HG03280 (cell line): ENCODE measurements around the gene ADAMTS7.
"Not testable (repeated sequence)": the region's sequence is repeated elsewhere in the genome, so short reads cannot be mapped to it uniquely, and the experiment has no call there.

Source experiments
- ATAC-seq: cut with Tn5 transposase; IDR thresholded peaks from one replicate; pipeline ENCODE4 v1.9.1; 2021; ENCODE audit warnings: mild to moderate bottlenecking, moderate library complexity; ENCODE audit not compliant: unreplicated experiment

The ADAMTS7 gene

DNA sequence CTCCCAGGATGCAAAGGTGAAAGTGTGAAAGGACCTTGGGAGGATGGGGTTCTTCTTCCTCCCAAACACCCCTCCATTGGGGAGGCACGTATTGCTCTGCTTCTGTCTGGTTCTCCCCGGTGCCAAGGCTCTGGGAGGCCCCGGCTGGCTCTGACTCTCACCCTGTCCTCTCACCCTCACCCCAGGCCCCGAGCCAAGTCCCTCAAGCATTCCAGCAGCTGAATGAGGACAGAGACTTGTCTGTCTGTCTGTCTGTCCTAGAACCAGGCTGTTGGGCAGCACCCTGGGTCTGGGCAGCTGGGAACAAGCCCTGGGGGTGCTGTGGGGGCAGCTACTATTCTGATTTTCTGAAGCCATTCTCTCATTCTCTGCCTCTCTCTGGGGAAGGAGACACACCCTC is 29.9 kb downstream of the ADAMTS7 start:
- ATAC-seq: not testable (repeated sequence)

DNA sequence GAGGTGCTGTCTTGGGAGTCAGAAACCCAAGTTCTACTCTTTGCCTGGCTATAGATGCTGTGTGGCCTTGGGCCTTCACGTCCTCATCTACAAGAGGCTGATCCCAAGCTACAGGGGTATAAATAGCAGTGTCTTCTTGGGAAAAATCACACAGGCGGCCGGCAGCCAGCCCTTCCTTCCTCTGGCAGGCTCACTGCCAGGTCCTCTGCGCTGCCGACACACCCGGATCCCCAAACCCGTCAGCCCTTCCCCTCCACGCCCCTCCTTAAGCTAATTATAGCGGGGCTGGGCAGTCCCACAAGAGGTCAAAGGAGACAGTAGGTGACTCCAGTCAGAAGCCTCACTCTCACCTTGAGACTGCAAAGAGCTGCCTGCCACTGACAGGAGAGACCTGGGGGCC is 31.3 kb downstream of the ADAMTS7 start:
- ATAC-seq: not testable (repeated sequence)

- ATAC-seq: not testable (repeated sequence)
Observed at GRCh38 chr15:78779176-78779785, 32.0 kb downstream of the ADAMTS7 start.

- no peak for ATAC-seq
Observed at GRCh38 chr15:78778422-78778821, 32.8 kb downstream of the ADAMTS7 start.

DNA sequence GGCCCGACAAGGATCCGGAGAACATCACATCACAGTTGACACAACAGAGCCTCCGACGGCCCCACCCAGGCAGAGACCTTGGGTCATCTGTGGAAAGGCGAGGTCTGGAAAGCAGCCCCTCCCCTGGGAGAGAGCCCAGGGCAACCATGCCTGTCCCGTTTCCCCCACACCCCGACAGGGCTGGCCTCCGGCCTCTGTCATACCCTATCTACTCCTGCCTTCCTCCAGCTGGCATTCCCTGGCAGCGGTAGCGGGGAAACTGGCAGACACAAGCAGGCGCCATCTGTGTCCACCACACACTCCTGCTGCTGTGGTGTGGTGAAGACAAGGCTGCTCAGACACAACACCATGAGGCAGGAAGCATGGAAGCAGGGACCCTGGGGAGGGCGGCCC is 33.3 kb downstream of the ADAMTS7 start:
- ATAC-seq: not testable (repeated sequence)

DNA sequence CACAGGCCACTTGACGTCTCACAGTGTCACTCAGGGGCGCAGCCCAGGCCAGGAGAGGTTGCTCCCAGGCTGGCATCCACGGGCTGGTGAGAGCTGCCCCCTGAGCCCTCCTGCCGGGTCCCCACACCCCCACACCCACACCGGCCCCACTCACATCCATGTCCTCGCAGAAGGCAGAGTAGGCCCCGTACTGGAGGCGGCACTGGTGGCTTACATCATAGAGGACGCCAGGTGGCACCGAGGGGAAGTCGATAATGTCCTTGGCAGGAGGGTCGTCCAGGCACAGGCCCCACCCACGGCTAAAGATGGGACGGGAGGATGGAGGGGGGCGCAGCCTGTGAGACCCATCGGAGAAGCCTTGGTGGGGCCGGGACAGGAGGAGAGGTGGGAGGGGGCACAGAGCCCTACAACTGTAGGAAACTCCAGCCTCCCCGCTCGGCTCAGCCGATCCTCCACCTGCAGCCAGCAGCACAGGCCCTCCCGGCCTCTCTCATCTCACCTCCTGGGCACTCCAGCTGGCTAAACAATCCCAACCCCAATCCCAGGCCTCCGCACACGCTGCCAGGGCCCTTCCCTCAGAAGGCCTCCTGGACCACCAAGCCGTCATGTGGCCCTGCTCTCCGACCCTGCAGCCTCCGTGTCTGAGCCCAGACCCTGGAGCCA is 33.8 kb downstream of the ADAMTS7 start:
- not testable (repeated sequence) for ATAC-seq

DNA sequence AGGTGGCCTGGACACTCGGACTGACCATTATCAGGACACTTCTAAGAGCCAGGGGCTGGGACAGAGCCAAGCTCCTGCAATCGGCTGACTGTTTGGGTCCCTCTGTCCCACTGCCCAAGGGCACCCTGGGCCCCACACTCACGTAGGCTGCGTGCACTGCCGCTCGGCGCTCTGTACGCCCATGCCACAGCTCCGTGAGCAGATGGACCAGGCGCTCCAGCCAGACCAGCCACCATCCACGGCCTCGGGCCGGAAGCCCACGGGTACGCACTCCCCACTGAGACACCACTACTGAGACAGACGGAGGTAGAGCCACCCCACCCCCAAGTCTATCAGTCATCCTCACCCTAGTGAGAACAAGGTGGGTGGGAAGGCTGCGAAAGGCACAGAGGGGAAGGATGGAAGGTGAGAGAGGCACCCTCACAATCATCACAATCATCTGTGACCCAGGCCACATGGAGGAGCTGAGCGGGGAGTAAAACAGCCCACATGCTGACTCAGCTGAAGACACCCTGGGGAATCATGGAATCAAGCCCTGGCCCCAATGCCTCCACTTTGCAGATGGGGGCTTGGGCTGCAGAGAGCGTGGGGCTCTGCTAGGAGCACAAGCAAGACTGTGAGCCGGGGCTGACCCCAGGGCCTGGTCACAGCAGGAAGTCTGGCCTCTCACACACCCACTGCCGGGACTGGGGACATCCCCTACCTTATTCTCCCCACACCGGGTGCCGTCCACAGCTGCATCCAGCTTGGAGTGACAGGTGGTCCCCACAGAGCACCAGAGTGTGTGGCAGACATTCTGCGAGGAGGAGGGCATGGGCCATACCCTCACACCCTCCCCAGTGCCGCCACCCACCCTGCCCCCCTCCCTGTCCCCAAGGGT is 35.0 kb downstream of the ADAMTS7 start:
- not testable (repeated sequence) for ATAC-seq

GRCh38 chr15:78775472-78775871 is 35.8 kb downstream of the ADAMTS7 start:
- ATAC-seq: no peak

- ATAC-seq: not testable (repeated sequence)
Observed at GRCh38 chr15:78774451-78774990, 36.7 kb downstream of the ADAMTS7 start.

- ATAC-seq: not testable (repeated sequence)
Observed at GRCh38 chr15:78773765-78774450, 37.4 kb downstream of the ADAMTS7 start.

- ATAC-seq: no peak
Observed at GRCh38 chr15:78772738-78773137, 38.5 kb downstream of the ADAMTS7 start.

DNA sequence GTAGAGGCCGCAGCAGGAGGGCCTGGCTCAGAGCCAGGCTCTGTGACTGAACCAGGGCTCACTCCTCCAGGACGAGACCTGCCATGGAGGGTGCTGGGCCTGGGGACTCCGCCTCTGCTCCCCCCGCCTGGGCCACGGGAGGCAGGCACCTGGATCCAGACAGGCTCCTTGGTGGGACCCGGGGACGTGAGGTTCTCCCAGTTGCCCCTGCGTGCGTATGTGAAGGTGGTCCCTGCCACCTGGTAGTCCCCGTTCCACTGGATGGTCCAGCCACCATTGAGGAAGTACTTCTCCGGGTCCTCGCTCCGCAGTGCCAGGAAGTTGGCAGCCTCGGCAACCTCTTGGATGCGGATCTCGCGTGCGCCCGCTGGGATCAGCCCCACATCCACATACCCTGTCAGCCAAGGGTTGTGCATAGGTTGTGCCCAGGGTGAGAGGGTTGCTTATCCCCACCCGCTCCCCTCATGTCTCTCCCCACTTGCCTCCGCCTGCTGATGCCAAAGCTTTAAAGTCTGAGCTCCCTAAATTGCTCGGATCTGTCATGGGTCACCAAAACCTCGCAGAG is 39.7 kb downstream of the ADAMTS7 start:
- ATAC-seq: not testable (repeated sequence)

- ATAC-seq: not testable (repeated sequence)
Observed at GRCh38 chr15:78771020-78771419, 40.2 kb downstream of the ADAMTS7 start.

- not testable (repeated sequence) for ATAC-seq
Observed at GRCh38 chr15:78769473-78770225, 41.6 kb downstream of the ADAMTS7 start.

DNA sequence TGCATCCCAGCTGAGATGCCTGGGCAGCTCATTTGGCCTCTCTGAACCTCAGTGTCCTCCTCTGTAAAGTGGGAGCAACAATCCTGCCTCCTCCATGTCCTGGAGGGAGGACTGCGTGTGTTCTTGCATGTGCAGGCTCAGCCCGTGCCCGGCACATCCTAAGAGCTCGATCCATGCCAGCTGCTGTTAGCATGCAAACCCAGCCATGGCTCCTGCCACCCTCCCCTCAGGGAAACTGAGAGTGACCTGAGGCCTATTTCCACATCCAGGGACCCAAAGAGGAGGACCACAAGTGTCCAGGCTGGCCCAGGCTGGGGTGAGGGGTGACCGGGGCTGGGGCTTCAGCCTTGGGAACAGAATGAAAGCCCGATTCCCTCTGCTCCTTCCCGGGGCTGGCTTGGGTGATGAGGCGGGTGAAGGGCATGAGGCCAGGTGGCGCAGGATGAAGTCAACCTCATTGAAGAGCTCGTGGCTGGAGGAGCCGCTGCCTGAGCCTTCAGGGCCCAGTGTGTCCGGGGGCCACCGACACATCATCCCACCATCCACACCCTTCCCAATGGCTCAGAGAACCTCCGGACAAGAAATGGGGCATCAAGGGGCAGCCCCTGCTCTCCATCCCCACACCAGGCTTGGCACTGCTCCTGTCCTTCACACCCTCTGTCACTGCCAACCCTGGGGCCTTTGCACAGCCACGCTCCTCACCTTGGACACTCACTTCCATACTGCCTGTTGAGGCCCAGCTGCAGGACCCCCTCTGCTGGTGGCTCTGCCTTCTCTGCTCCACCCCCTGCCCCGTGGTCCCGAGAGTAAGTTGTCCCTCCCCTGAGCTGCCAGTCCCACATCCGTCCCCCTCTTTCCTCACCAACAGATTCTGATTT is 42.5 kb downstream of the ADAMTS7 start:
- no peak for ATAC-seq

- ATAC-seq: no peak
Observed at GRCh38 chr15:78768096-78768495, 43.2 kb downstream of the ADAMTS7 start.

DNA sequence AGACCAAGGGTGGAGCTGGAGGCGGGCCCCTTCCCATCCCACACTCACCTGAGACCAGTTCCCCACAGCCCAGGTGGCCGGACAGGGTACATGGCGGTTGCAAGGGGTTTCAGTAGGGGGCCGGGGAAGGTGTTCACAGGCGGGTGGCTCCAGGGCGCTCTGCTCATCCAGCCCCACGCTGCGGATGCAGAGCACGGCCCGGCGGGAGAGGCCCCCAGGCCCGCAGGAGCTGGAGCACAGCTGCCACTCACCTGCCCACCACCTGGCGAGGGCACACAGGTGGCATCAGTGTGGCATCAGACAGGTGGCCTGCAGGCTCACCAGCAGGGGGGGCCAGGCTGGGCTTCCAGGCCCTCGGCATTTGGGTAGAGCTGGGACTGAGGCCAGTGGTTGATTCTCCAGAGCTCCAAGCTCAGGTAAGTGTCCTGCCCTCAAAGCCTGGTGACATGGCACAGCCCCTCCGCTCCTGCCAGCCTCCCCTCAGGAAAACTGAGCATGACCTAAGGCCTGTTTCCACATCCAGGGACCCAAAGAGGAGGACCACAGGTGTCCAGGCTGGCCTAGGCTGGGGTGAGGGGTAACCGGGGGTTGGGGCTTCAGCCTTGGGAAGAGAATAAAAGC is 43.8 kb downstream of the ADAMTS7 start:
- no peak for ATAC-seq

DNA sequence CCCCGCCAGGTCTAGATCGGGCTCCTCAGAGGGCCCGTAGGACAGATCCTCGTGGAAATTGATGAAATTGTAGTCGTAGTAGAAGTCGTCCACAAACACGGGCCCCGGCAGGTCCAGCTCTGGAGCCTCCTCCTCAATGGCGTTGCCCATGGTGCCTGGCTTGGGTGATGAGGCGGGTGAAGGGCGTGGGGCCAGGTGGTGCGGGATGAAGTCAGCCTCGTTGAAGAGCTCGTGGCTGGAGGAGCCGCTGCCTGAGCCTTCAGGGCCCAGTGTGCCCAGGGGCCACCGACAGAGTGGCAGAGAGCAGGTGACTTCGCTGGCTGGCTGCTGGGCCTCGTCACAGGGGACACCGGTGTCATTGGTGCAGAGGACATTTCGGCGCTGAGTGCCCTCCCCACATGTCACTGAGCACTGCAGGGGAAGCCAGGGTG is 44.6 kb downstream of the ADAMTS7 start:
- ATAC-seq: not testable (repeated sequence)
